Activated T-helper 1 cell treated with anti-CD3 and anti-CD28 coated beads, Interleukin-2, amount 50 U/mL, for 16 hours (primary cell): ENCODE data around the gene PTPRG.

Experiments
- DNase-seq, 2 donors: peaks; one replicate each; pipeline ENCODE4 v3.0.0-alpha.2; 2020; ENCODE audit warnings: low read depth in 1 of 2, low spot score in 1 of 2

The PTPRG gene

GRCh38 chr3:61583890-61584875 is 22.8 kb downstream of the PTPRG start:
- DNase-seq: no peak

DNA sequence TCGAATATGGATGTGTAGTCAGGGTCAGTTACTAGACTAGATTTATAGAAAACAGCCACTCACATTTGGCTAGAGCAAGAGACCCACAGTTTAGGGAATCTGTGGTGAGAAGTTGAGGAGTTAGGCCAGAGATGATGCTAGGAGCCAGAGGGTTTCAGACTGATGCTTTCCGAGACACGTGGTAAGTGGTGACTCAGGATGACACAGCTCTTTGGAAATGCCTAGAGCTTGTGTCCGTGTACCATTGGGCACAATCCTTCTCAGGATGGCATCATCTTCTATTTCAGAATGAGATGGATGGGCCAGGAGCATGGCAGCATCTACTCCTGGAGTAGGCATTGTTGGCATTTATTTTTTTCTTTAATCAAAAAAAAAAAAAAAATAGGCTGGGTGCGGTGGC is 28.5 kb downstream of the PTPRG start:
- DNase-seq: no peak

DNA sequence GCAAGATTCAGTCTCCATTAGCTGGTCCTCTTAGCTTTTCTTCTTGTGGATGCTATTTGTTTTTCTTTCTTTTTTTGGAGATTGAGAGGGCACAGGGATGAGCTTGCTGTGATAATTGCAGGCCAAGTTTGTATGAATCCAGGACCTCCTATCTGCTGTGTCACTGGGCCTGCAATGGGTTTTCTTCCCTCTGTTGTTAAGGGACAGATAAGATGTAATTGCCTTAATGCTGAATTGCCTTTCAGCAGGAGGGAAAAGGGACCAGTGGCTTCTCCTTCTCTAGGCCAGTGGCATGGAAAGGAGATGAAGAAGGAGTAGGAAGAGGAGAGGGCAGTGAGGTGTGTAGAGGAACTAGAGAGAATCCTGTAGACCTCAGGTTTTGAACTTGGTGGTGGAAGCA is 29.9 kb downstream of the PTPRG start:
- no peak for DNase-seq

GRCh38 chr3:61593446-61594029 is 32.2 kb downstream of the PTPRG start:
- no peak for DNase-seq

- DNase-seq: no peak
Observed at GRCh38 chr3:61594144-61594963, 33.0 kb downstream of the PTPRG start.

DNA sequence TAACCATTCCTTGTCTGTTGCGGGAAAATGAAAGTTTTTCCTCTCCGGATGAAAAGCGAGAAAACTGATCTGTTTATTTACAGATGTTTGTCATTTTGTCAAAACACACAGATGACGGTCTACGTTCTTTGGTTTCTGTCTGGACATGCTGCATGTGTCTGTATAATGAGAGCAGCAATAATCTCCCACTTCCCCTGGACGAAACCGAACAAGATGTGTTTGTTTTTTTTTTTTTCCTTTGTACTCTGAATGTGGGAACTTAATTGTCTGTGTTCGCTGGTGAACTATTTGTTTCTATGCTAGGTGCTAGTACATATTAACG is 33.6 kb downstream of the PTPRG start:
- no peak for DNase-seq

- DNase-seq: no peak
Observed at GRCh38 chr3:61595288-61595687, 33.9 kb downstream of the PTPRG start.

GRCh38 chr3:61595826-61596225 is 34.5 kb downstream of the PTPRG start:
- no peak for DNase-seq

DNA sequence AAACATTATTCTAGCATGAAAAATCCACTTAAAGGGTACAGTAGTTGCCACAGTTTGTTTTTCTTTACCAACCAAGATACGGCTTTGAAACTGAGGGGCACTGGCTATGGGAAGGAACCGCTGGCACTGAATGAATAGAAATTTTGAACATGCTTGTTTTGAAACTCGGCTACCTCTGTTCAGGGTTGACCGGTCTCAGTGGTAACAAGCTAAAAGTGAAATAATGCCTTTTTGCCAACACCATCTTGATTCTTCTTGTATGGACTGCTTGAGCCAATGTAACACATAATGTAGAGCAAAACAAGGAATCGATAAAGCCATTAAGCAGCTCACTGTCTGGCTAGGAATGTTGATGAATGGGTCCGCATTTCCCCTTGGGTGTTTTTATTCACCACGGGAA is 36.5 kb downstream of the PTPRG start:
- DNase-seq: no peak

DNA sequence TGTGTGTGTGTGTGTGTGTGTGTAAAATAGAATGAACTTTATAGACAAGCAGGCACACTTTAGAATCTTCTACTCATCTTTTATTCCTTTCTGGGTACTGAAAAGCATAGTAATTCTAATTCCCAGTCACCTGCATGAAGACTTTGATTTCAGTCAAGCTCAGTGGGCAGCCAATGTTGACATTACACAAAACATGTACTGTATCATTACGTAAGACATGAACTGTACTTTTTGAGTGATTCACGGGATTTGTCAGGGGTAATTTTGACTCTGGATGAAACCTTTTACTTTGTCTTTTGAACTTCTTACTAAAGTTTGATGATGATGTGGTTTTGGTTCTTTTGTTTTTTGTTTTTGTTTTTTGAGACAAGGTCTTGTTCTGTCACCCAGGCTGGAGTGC is 38.8 kb downstream of the PTPRG start:
- no peak for DNase-seq

GRCh38 chr3:61601831-61602230 is 40.5 kb downstream of the PTPRG start:
- DNase-seq: no peak

- no peak for DNase-seq
Observed at GRCh38 chr3:61602466-61602865, 41.1 kb downstream of the PTPRG start.

DNA sequence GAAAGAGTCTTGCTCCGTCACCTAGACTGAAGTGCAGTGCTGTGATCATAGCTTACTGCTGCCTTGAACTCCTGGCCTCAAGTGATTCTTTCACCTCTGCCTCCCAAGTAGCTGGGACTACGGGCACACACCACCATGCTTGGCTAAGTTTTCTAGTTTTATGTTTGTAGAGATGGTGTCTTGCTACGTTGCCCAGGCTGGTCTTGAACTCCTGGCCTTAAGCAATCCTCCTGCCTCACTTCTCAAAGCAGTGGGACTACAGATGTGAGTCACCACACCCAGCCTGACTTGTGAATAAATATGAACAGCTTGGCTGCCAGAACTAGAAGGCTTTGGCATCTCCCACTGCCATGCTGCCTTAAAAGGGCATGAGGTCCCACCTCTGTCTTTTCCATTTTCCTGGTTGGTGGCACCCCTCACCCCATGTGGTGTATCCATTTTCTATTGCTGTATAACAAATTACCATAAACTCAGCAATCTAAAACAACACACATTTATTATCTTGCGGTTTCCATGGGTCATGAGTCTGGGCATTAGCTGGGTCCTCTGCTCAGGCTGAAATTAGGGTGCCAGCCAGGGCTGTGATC is 44.3 kb downstream of the PTPRG start:
- no peak for DNase-seq

- no peak for DNase-seq
Observed at GRCh38 chr3:61606196-61606595, 44.8 kb downstream of the PTPRG start.

DNA sequence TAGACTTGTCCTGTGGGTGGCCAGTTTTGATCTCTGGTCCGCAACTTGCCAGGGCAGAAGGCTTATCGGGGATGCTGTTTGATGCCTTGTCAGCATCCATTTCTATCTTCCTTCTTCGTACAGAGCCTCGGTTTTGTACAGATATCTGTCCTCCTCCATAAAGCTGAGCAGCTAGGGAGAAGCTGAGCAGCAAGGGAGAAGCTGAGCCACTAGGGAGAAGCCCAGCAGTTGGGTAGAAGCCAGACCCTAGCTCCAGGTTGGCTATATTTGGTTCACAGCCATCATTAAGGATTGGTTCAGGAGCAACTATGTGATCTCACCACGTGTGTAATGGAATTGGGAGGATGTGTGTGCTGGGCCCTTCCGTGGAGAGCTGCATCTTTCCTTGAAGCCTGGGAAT is 46.7 kb downstream of the PTPRG start:
- no peak for DNase-seq

DNA sequence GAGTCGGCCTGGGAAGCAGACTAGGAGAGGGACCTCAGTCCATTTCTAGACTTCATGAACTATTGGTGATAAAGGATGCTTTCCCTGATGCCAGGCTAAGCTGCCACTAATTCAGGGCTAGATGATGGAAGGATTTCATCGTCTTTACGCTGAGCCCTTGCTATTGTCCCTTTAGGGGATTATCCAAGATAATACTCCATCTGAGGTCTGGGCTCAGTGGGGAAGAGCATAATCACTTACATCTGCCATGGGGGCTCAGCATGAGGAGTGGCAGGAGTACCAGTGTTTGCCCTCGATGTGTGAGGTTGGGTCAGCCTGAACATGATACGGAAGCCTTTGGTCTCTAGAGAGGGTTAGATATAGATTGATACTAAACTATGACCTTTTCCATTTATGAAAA is 47.3 kb downstream of the PTPRG start:
- DNase-seq: no peak

GRCh38 chr3:61610316-61610715 is 48.9 kb downstream of the PTPRG start:
- DNase-seq: no peak

DNA sequence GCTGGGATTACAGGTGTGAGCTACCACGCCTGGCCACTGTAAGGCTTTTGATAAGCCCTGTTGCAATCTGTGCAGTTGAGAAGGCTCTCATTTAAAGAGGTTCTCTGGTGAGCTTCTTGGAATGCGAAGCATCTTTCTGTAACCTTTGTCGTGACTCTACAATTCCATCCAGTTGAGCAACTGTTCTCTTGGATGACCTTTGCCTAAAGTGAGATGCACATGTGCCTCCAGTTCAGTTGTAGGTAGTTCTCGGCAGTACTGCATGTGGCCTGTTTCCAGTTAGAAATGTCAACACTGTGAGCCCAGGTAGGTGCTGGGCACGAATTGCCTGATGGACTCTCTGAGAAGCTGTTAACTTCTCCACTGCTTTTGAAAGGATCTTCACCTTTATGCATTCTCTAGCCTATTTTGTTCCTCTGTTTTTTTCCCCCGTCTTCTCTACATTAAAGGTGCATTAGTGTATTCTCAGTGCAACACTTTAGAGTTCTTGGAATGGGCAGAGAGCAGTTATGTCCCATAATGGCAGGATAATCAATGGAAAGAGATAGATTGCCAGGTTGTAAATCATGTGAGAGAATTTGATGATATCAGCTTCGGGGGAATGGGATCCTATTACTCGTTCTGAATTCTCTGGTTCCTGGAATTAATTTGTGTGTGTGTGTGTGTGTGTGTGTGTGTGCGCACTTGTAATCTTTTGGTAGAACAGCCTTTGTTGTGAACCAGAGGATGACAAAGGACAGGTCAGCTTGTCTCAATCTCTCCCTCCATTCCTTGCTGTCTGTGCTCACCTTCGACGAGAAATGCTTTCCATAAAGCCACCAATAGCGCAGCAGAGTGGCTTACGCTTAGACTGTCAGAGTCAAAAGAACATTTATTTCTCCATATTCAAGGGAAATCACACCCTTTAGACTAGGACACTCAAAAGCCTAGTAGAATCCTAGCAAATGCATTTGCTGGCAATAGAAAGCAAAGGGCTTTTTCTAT is 51.1 kb downstream of the PTPRG start:
- DNase-seq: no peak

- no peak for DNase-seq
Observed at GRCh38 chr3:61613666-61614065, 52.3 kb downstream of the PTPRG start.

DNA sequence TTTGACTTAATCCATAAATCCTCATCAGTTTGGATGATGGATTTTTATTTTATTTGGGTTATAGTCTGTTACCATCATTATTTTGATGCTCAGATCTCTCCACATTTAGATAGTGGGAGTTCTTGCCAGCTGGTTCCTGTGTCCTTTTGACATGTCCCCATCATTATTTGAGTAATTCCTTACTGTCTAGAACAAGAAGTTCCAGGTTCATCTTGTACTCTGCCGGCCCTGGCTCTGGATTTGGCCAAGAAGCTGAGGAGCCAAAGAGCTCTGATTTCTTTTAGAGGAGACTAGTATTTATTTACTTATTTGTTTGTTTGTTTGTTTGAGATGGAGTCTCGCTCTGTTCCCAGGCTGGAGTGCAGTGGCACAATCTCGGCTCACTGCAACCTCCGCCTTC is 54.3 kb downstream of the PTPRG start:
- no peak for DNase-seq
